ENCODE data around the gene TNC. TPM values are rescaled to one million over a fixed set of nuclear protein-coding genes. Genes with fewer than 3 reads are reported as not detected.

The TNC gene
- total RNA-seq, 6 experiments from 2014 or later, result 1.7 to 9.3 (median 4.0) TPM

- ATAC-seq, result no peak
- 15% methylated on average over 1 of the region's 1 CpG for WGBS (ENCODE audit: insufficient coverage, low coverage, low lambda C conversion rate, missing lambda C conversion rate)
- no peak for DNase-seq
- H3K27me3 ChIP-seq, result peaks cover 0 to 5% of the 10 kb centered on the region in 2 donors
- H3K4me3 ChIP-seq, result no peak overlapping the region
- no peaks in the 10 kb centered on the region for H3K36me3 ChIP-seq
- no peak overlapping the region for H3K27ac ChIP-seq
- intact Hi-C loops (cut with DNase I), result no loop called here
- H3K9me3 ChIP-seq, result no peaks in the 10 kb centered on the region
- TF ChIP-seq, protein P1, sequence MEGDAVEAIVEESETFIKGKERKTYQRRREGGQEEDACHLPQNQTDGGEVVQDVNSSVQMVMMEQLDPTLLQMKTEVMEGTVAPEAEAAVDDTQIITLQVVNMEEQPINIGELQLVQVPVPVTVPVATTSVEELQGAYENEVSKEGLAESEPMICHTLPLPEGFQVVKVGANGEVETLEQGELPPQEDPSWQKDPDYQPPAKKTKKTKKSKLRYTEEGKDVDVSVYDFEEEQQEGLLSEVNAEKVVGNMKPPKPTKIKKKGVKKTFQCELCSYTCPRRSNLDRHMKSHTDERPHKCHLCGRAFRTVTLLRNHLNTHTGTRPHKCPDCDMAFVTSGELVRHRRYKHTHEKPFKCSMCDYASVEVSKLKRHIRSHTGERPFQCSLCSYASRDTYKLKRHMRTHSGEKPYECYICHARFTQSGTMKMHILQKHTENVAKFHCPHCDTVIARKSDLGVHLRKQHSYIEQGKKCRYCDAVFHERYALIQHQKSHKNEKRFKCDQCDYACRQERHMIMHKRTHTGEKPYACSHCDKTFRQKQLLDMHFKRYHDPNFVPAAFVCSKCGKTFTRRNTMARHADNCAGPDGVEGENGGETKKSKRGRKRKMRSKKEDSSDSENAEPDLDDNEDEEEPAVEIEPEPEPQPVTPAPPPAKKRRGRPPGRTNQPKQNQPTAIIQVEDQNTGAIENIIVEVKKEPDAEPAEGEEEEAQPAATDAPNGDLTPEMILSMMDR (IDR thresholded peaks at IDR 0.05), result no peak
- no peak for TF ChIP-seq POLR2A (IDR thresholded peaks at IDR 0.05)
- H3K4me1 ChIP-seq, result peaks cover 0 to 13% (median 0%) of the 10 kb centered on the region in 4 donors
Observed at GRCh38 chr9:115115924-115116323, 2.0 kb downstream of the TNC start.

DNA sequence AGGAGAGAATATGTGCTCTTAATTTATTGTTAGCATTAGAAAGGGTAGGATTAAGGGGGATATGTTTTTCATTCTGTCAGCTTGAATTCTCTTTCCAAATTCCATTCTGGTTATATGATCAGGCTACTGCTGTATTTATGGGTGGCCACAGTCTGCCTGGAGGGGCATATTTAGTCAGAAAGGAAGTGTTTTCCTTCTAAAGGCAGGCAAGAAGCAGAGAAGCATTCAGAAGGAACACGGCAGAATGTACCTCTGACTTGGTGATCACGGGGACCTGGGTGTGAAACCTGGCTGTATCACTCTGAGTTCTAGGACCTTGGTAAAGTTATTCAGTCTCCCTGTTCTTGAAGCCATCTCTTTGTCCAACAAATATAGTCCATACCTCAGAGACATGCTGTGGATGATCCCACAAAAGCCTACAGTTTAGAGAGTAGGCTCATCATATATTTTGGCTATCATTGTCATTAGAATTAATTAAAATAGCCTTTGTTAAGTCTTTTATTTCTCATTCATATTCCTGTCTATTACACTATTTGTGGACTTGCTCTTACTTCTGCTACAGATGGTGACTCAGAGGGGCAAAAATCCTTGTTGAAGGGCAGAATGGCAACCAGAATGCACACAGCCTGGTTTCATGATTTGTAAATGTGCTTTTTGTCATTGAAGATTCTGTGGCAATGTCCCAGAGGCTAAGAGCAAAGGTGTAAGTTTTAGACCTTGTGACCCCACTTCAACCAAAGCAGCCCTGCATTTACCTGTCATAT, 2.7 kb downstream of the TNC start:
- intact Hi-C loops (cut with DNase I), result no loop called here
- Histone ChIP-seq H3K9me3 (no peaks in the 10 kb centered on the region), H3K4me1 (peaks cover 0 to 13% (median 0%) of the 10 kb centered on the region in 4 donors), H3K27ac (no peak overlapping the region), H3K36me3 (no peaks in the 10 kb centered on the region), H3K27me3 (peaks cover 0 to 5% of the 10 kb centered on the region in 2 donors), H3K4me3 (no peak overlapping the region)
- TF ChIP-seq, protein P1 (IDR thresholded peaks at IDR 0.05), result no peak
- no peak for TF ChIP-seq POLR2A (IDR thresholded peaks at IDR 0.05)
- WGBS (ENCODE audit: insufficient coverage, low coverage, low lambda C conversion rate, missing lambda C conversion rate), result 77% methylated on average over 2 of the region's 2 CpGs
- no peak for ATAC-seq
- no peak for DNase-seq

DNA sequence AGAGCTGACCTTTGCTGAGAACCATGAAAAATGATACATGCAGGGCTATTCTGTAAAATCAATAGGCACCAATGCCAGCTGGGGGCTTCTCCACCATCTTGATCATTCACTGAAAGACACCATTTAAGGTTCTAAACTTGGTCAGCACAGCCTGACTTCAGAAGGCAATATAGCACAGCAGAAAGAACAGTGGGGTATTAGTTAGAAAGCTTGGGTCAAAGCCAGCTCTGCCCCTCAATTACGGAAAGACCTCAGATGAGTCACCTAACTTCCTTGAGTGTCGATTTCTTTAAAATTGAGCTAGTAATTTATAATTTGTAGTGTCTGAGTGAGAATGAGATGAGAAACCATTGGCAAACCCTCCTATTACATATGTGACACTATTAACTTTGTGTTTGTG, 3.4 kb downstream of the TNC start:
- H3K9me3 ChIP-seq, result no peaks in the 10 kb centered on the region
- intact Hi-C loops (cut with DNase I), result no loop called here

GRCh38 chr9:115114084-115114483, 3.9 kb downstream of the TNC start:
- H3K9me3 ChIP-seq, result no peaks in the 10 kb centered on the region
- WGBS (ENCODE audit: insufficient coverage, low coverage, low lambda C conversion rate, missing lambda C conversion rate), result 89% methylated on average over 3 of the region's 4 CpGs
- H3K36me3 ChIP-seq, result no peaks in the 10 kb centered on the region
- H3K4me3 ChIP-seq, result no peak overlapping the region
- no peak overlapping the region for H3K27ac ChIP-seq
- H3K27me3 ChIP-seq, result no peaks in the 10 kb centered on the region
- DNase-seq (no peak), ATAC-seq (no peak)
- intact Hi-C loops (cut with DNase I), result no loop called here
- TF ChIP-seq, protein P1 (IDR thresholded peaks at IDR 0.05), result no peak
- TF ChIP-seq POLR2A (IDR thresholded peaks at IDR 0.05), result no peak
- peaks cover 0 to 13% (median 0%) of the 10 kb centered on the region in 4 donors for H3K4me1 ChIP-seq

More for the DNA sequence above, 3.4 kb downstream of the TNC start:
- peaks cover 0 to 13% (median 0%) of the 10 kb centered on the region in 4 donors for H3K4me1 ChIP-seq
- H3K36me3 ChIP-seq, result no peaks in the 10 kb centered on the region
- H3K27ac ChIP-seq, result no peak overlapping the region
- DNase-seq, result no peak
- TF ChIP-seq, protein P1 (IDR thresholded peaks at IDR 0.05), result no peak
- no peak for TF ChIP-seq POLR2A (IDR thresholded peaks at IDR 0.05)
- ATAC-seq, result no peak
- 52% methylated on average over 2 of the region's 2 CpGs for WGBS (ENCODE audit: insufficient coverage, low coverage, low lambda C conversion rate, missing lambda C conversion rate)
- no peaks in the 10 kb centered on the region for H3K27me3 ChIP-seq
- H3K4me3 ChIP-seq, result no peak overlapping the region

All from right lobe of liver (tissue), 6 donors.